Bronchial epithelial cell (primary cell): ENCODE data around the gene PELI2. TPM values are rescaled to one million over a fixed set of nuclear protein-coding genes. Genes with fewer than 3 reads are reported as not detected.
A peak's percentile ranks its signal among the peaks of the same experiment; 100 is the strongest.

Source experiments
- DNase-seq: peaks from one replicate; pipeline ENCODE4 v3.0.0-alpha.2; 2010; ENCODE audit warnings: low read depth
- FAIRE-seq: peaks from 2 replicates; lab custom pipeline; 2011; peaks lifted over from hg19 to GRCh38; lab: Jason Lieb, UNC
- H3K27me3 ChIP-seq: 2 replicates; pipeline ENCODE4 v1.5.1; 2011; ENCODE audit warnings: low read length; ENCODE audit not compliant: control insufficient read depth, insufficient read depth
- H3K36me3 ChIP-seq: 2 replicates; pipeline ENCODE4 v1.5.1; 2011; ENCODE audit warnings: low read length; ENCODE audit not compliant: control insufficient read depth, insufficient read depth
- H3K4me3 ChIP-seq: 2 replicates; pipeline ENCODE4 v1.5.1; 2011; ENCODE audit warnings: mild to moderate bottlenecking, low read depth, low read length, control low read depth
- CTCF ChIP-seq: IDR thresholded peaks from 2 replicates; pipeline ENCODE4 v1.5.1; 2011; ENCODE audit warnings: mild to moderate bottlenecking, moderate library complexity, low read length, control low read depth, inconsistent platforms; ENCODE audit not compliant: insufficient read depth, severe bottlenecking
- total RNA-seq: library from RNA; depleted of rRNA; stranded (reverse); fragments of >200 nt; gene quantifications from 2 replicates; pipeline ENCODE4 v1.2.1, GENCODE V29; 2014

Gene PELI2
- total RNA-seq, 1 donor from 2014 or later, result 2.1 TPM

- H3K36me3 ChIP-seq, result no peaks in the 10 kb centered on the region
- DNase-seq, result no peak
- no peak overlapping the region for H3K4me3 ChIP-seq
- TF ChIP-seq CTCF, result no peak
- FAIRE-seq, result no peak
- H3K27me3 ChIP-seq, result no peaks in the 10 kb centered on the region
These were observed 65.5 kb downstream of the PELI2 start for GRCh38 chr14:56183631-56184157.

DNA sequence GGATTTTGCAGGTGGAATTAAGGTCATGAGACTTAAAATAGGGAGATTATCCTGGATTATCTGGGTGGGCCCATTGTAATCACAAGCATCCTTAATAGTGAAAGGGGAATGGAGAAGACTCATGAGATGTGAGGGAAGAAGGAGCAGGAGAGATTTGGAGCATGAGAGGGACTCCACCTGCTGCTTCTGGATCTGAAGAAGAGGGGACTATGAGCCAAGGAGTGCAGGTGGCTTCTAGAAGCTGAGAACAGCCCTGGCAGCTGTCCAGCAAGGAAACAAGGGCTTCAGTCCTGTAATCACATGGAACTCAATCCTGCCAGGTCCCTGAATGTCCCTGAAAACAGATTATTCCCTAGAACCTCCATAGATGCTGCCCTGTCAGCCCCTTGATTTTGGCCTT is 67.8 kb downstream of the PELI2 start:
- FAIRE-seq, result no peak
- TF ChIP-seq CTCF, result no peak
- Histone ChIP-seq H3K27me3 (no peaks in the 10 kb centered on the region), H3K4me3 (no peak overlapping the region), H3K36me3 (no peaks in the 10 kb centered on the region)
- DNase-seq, result no peak

DNA sequence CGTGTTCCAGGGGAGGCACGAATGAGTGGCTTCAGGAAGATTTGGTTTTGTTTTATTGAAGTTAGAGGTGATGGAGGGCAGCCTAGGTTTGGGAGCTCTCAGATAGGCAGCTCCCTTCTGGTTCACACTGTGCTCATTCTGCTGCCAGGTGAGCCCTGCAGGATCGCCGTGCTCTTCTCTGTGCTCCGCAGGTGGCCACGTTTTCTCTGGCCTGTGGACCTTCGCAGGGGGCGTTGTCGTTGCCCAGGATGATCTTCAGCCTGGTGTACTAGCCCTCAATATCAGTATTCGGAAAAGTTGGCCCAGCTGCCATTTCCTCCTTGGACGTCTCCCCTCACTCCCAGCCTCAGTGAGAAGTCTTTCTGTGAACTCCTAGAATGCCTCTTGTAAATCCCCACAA is 69.5 kb downstream of the PELI2 start:
- H3K27me3 ChIP-seq, result no peaks in the 10 kb centered on the region
- no peak for TF ChIP-seq CTCF
- FAIRE-seq, result no peak
- H3K36me3 ChIP-seq, result no peaks in the 10 kb centered on the region
- DNase-seq, result no peak
- H3K4me3 ChIP-seq, result no peak overlapping the region

DNA sequence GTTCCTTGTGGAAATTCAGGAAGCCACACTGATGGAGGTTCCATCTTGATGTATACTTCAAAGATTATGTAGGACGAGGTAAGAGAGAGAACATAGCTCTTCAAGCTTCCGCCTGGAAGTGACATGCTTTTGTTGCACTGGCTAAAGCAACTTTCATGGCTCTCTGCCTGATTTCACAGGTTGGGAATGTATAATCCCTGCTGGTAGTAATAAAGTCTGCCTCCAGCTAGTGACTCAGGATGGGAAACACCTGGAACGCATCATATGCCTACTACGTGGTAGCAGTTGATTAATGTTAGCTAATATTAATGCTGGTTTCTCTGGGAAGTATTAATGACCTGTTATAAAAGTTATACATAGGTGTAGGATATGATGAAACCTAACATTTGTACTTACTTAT is 71.1 kb downstream of the PELI2 start:
- H3K27me3 ChIP-seq, result no peaks in the 10 kb centered on the region
- H3K36me3 ChIP-seq, result no peaks in the 10 kb centered on the region
- DNase-seq (peak; percentile 99), FAIRE-seq (peak; percentile 73)
- no peak for TF ChIP-seq CTCF
- no peak overlapping the region for H3K4me3 ChIP-seq

- DNase-seq (no peak), FAIRE-seq (no peak)
These were observed 75.1 kb downstream of the PELI2 start for GRCh38 chr14:56193347-56193746.

More at GRCh38 chr14:56193347-56193746, 75.1 kb downstream of the PELI2 start:
- TF ChIP-seq CTCF, result no peak
- Histone ChIP-seq H3K36me3 (no peaks in the 10 kb centered on the region), H3K4me3 (no peak overlapping the region), H3K27me3 (no peaks in the 10 kb centered on the region)
